ENCODE measurements around the gene UTS2B. TPM values are rescaled to one million over a fixed set of nuclear protein-coding genes. Genes with fewer than 3 reads are reported as not detected.

The UTS2B gene
- total RNA-seq, 1 donor from 2014 or later: not detected

DNA sequence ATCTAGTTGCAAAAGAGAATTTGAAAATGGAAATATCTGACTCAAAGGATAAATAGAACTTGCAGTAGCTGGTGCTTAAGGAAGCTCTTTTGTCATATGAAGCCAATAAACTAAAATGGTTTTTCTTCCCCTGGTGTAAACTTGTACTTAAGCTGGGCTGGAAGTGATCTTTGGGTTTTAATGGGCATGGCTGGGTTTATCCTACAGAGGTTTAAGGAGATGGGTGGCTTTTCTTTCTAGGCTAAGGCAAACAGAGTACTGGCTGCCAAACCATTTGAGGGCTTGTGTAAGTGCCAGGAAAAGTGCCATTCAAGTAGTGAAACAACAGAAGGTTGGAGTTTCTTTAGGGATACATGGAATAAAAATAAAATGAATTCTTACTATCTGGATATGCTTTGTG is 12.1 kb upstream of the UTS2B start:
- no peaks in the 10 kb centered on the region for H3K27me3 ChIP-seq (ENCODE audit: control insufficient read depth, insufficient read depth, low read length)
- TF ChIP-seq, protein P1, sequence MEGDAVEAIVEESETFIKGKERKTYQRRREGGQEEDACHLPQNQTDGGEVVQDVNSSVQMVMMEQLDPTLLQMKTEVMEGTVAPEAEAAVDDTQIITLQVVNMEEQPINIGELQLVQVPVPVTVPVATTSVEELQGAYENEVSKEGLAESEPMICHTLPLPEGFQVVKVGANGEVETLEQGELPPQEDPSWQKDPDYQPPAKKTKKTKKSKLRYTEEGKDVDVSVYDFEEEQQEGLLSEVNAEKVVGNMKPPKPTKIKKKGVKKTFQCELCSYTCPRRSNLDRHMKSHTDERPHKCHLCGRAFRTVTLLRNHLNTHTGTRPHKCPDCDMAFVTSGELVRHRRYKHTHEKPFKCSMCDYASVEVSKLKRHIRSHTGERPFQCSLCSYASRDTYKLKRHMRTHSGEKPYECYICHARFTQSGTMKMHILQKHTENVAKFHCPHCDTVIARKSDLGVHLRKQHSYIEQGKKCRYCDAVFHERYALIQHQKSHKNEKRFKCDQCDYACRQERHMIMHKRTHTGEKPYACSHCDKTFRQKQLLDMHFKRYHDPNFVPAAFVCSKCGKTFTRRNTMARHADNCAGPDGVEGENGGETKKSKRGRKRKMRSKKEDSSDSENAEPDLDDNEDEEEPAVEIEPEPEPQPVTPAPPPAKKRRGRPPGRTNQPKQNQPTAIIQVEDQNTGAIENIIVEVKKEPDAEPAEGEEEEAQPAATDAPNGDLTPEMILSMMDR (IDR thresholded peaks at IDR 0.05; ENCODE audit: insufficient read depth, low read length, severe bottlenecking): no peak
- DNase-seq (ENCODE audit: low read depth): no peak
- FAIRE-seq: no peak
- H3K36me3 ChIP-seq (ENCODE audit: control insufficient read depth, insufficient read depth, low read length): no peaks in the 10 kb centered on the region
- H3K4me3 ChIP-seq (ENCODE audit: low read depth, low read length): no peak overlapping the region

DNA sequence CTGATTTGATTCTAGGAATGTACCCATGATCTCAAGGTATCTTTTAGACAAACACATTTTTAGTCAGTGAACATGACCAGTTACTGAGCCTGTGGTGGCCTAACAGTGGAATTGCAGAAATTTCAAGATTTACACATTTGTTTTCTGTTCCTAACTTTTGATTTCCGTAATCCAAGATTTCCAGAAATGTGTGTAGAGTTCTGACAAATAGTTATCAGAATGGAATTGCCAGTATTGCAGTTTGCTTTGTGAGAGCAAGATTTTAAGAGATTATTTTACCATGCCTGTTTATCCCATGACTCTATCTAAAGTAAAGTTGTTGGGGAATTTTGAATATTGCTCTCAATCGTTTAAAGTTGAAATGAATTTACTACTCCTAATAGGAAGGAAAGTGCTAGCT is 11.7 kb upstream of the UTS2B start:
- H3K4me3 ChIP-seq (ENCODE audit: low read depth, low read length): no peak overlapping the region
- DNase-seq (ENCODE audit: low read depth): no peak
- FAIRE-seq: no peak
- TF ChIP-seq, protein P1 (IDR thresholded peaks at IDR 0.05; ENCODE audit: insufficient read depth, low read length, severe bottlenecking): no peak
- no peaks in the 10 kb centered on the region for H3K27me3 ChIP-seq (ENCODE audit: control insufficient read depth, insufficient read depth, low read length)
- H3K36me3 ChIP-seq (ENCODE audit: control insufficient read depth, insufficient read depth, low read length): no peaks in the 10 kb centered on the region

DNA sequence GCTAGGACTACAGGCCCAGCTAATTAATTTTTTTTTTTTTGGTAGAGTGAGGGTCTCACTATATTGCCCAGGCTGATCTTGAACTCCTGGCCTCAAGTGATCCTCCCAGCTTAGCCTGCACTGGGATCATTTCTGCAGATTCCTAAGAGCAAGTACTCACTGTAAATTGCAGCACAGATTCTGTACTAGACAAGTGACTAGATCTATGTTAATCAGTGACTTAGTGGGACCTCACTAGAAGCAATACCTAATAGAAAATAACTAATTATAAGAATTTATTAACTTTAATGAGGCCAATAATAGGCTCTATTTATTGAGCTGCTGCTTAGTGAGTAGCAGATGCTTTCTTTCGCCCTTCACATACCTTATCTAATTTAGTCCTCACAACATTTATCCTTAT is 10.6 kb upstream of the UTS2B start:
- H3K4me3 ChIP-seq (ENCODE audit: low read depth, low read length): no peak overlapping the region
- DNase-seq (ENCODE audit: low read depth) (no peak), FAIRE-seq (no peak)
- H3K36me3 ChIP-seq (ENCODE audit: control insufficient read depth, insufficient read depth, low read length): no peaks in the 10 kb centered on the region
- no peaks in the 10 kb centered on the region for H3K27me3 ChIP-seq (ENCODE audit: control insufficient read depth, insufficient read depth, low read length)
- TF ChIP-seq, protein P1 (IDR thresholded peaks at IDR 0.05; ENCODE audit: insufficient read depth, low read length, severe bottlenecking): no peak

DNA sequence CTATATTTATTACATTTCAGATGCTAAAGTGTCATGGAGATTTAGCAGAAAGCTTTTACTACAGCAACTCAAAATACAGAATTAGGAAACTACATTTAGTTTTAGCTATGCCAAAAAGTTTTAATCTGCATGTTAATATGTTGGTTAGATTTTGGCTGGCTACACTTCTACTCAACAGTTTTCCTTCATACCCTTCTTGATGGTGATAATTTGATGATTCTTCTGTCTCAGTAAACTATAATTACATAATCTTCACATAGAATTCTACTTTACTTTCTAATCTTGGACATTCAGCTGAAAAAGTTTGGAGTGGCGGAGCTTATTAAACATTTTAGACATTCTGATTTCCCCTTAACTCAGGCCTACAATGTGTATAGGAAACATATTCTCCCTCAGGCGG is 10.0 kb upstream of the UTS2B start:
- TF ChIP-seq, protein P1 (IDR thresholded peaks at IDR 0.05; ENCODE audit: insufficient read depth, low read length, severe bottlenecking): no peak
- DNase-seq (ENCODE audit: low read depth) (no peak), FAIRE-seq (no peak)
- Histone ChIP-seq H3K36me3 (ENCODE audit: control insufficient read depth, insufficient read depth, low read length) (no peaks in the 10 kb centered on the region), H3K4me3 (ENCODE audit: low read depth, low read length) (no peak overlapping the region), H3K27me3 (ENCODE audit: control insufficient read depth, insufficient read depth, low read length) (no peaks in the 10 kb centered on the region)

DNA sequence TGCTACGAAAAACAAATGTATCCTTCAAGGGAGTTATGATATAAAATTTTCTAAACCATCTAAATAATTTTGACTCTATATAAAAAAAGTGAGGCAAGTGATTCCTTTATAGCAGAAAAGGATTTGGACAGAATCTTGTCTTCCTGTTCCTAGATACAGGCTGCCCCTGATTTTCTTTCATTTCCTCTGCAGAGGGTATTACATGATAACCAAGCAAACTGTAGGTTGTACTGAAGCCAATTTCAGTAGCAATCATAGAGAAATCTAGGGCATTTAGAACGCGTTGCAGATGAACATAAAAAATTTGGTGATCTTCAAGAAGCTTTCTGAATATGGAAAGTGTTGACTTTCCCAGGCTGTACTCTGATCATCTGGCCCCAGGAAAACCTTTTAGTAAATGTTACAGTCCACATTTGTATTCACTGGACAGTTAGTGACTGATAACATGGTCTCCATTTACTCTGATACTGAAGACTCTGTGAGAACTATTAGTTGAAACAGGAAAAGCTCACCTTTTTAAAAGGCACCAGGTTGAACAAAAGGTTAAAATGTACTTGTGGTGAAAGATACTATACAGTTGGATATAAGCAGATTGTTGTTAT is 9.1 kb upstream of the UTS2B start:
- H3K36me3 ChIP-seq (ENCODE audit: control insufficient read depth, insufficient read depth, low read length): no peaks in the 10 kb centered on the region
- FAIRE-seq (no peak), DNase-seq (ENCODE audit: low read depth) (no peak)
- TF ChIP-seq, protein P1 (IDR thresholded peaks at IDR 0.05; ENCODE audit: insufficient read depth, low read length, severe bottlenecking): no peak
- no peak overlapping the region for H3K4me3 ChIP-seq (ENCODE audit: low read depth, low read length)
- no peaks in the 10 kb centered on the region for H3K27me3 ChIP-seq (ENCODE audit: control insufficient read depth, insufficient read depth, low read length)

DNA sequence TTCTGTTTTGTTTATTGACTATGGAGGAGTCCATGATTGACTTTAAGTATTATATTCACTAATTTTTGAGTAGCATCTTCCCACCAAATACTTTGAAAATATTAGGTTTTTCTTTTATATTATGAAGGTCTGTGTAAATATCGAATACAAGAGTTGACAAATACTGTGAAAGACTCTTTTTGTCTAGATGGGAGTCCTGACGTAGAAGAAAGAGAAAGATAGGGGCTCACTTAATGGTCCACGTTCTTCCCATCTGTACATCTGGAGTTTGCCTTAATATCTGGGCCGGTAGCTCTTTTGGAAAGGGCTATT is 7.8 kb upstream of the UTS2B start:
- H3K27me3 ChIP-seq (ENCODE audit: control insufficient read depth, insufficient read depth, low read length): no peaks in the 10 kb centered on the region
- no peak for FAIRE-seq
- TF ChIP-seq, protein P1 (IDR thresholded peaks at IDR 0.05; ENCODE audit: insufficient read depth, low read length, severe bottlenecking): no peak
- no peaks in the 10 kb centered on the region for H3K36me3 ChIP-seq (ENCODE audit: control insufficient read depth, insufficient read depth, low read length)
- no peak overlapping the region for H3K4me3 ChIP-seq (ENCODE audit: low read depth, low read length)
- DNase-seq (ENCODE audit: low read depth): no peak

Measured in bronchial epithelial cell (primary cell).